GM04503 (cell line): Measurements from ENCODE around the gene KRT6C.
A peak's percentile ranks its signal among the peaks of the same experiment; 100 is the strongest.
"Not testable (repeated sequence)": the region's sequence is repeated elsewhere in the genome, so short reads cannot be mapped to it uniquely, and the experiment has no call there.

Experiments used
- DNase-seq: peaks from one replicate; pipeline ENCODE4 v3.0.0-alpha.2; 2012; ENCODE audit warnings: low read depth

The KRT6C gene

GRCh38 chr12:52454411-52455201, 19.0 kb downstream of the KRT6C start:
- no peak for DNase-seq

GRCh38 chr12:52452101-52452500, 21.5 kb downstream of the KRT6C start, which contains the start of gene KRT6B:
TSS of gene KRT6B (minus strand) at chr12:52452146. CDS start at chr12:52452078, 68 bp downstream.
- no peak for DNase-seq

- DNase-seq, result no peak
Observed at GRCh38 chr12:52448228-52448627, 25.4 kb downstream of the KRT6C start.

- not testable (repeated sequence) for DNase-seq
Observed at GRCh38 chr12:52447196-52447595, 26.4 kb downstream of the KRT6C start.

- no peak for DNase-seq
Observed at GRCh38 chr12:52446367-52447045, 27.1 kb downstream of the KRT6C start.

GRCh38 chr12:52445876-52446275, 27.7 kb downstream of the KRT6C start:
- DNase-seq, result no peak

- no peak for DNase-seq
Observed at GRCh38 chr12:52444647-52445595, 28.7 kb downstream of the KRT6C start.

GRCh38 chr12:52443966-52444365, 29.6 kb downstream of the KRT6C start:
- no peak for DNase-seq

- DNase-seq, result peak; percentile 50
Observed at GRCh38 chr12:52442600-52443061, 31.0 kb downstream of the KRT6C start.

- no peak for DNase-seq
Observed at GRCh38 chr12:52441320-52441911, 32.2 kb downstream of the KRT6C start.

- peak; percentile 60 for DNase-seq
Observed at GRCh38 chr12:52440821-52441319, 32.7 kb downstream of the KRT6C start.

GRCh38 chr12:52439845-52440244, 33.8 kb downstream of the KRT6C start:
- DNase-seq, result no peak

GRCh38 chr12:52439420-52439819, 34.2 kb downstream of the KRT6C start:
- no peak for DNase-seq

- no peak for DNase-seq
Observed at GRCh38 chr12:52438305-52439301, 35.0 kb downstream of the KRT6C start.

- no peak for DNase-seq
Observed at GRCh38 chr12:52437508-52437907, 36.1 kb downstream of the KRT6C start.

GRCh38 chr12:52436828-52437474, 36.7 kb downstream of the KRT6C start:
- no peak for DNase-seq

- no peak for DNase-seq
Observed at GRCh38 chr12:52436000-52436827, 37.4 kb downstream of the KRT6C start.

GRCh38 chr12:52435659-52435999, 38.0 kb downstream of the KRT6C start:
- DNase-seq, result no peak
